Measurements from ENCODE around the gene C6orf47. TPM values are rescaled to one million over a fixed set of nuclear protein-coding genes. Genes with fewer than 3 reads are reported as not detected.

The C6orf47 gene
- total RNA-seq, 6 experiments from 2014 or later: 13.4 to 16.2 (median 14.9) TPM

DNA sequence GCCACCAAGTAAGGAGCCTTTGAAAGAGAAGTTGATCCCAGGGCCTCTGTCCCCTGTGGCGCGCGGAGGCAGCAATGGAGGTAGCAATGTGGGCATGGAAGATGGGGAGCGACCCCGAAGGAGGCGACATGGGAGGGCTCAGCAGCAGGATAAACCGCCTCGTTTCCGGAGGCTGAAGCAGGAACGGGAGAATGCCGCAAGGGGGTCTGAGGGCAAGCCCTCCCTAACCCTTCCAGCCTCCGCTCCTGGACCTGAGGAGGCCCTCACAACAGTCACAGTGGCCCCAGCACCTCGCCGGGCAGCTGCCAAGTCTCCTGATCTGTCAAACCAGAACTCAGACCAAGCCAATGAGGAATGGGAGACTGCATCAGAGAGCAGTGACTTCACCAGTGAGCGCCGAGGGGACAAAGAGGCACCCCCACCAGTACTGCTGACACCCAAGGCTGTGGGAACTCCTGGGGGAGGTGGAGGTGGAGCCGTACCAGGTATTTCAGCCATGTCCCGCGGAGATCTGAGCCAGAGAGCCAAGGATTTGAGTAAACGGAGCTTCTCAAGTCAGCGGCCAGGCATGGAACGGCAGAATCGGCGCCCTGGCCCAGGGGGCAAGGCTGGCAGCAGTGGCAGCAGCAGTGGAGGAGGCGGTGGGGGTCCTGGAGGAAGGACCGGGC, 28.2 kb downstream of the C6orf47 start:
- DNase-seq: no peak
- TF ChIP-seq, protein P1, sequence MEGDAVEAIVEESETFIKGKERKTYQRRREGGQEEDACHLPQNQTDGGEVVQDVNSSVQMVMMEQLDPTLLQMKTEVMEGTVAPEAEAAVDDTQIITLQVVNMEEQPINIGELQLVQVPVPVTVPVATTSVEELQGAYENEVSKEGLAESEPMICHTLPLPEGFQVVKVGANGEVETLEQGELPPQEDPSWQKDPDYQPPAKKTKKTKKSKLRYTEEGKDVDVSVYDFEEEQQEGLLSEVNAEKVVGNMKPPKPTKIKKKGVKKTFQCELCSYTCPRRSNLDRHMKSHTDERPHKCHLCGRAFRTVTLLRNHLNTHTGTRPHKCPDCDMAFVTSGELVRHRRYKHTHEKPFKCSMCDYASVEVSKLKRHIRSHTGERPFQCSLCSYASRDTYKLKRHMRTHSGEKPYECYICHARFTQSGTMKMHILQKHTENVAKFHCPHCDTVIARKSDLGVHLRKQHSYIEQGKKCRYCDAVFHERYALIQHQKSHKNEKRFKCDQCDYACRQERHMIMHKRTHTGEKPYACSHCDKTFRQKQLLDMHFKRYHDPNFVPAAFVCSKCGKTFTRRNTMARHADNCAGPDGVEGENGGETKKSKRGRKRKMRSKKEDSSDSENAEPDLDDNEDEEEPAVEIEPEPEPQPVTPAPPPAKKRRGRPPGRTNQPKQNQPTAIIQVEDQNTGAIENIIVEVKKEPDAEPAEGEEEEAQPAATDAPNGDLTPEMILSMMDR (IDR thresholded peaks at IDR 0.05): no peak
- no peaks in the 10 kb centered on the region for H3K9me3 Mint-ChIP-seq
- peak overlapping the region; percentile 90 for H3K27ac Mint-ChIP-seq
- H3K36me3 Mint-ChIP-seq (ENCODE audit: low read depth): peaks cover 57% of the 10 kb centered on the region
- H3K27me3 Mint-ChIP-seq (ENCODE audit: insufficient read depth): peaks cover 5% of the 10 kb centered on the region
- H3K4me1 Mint-ChIP-seq (ENCODE audit: low read depth): peaks cover 46% of the 10 kb centered on the region
- H3K4me3 Mint-ChIP-seq: peak overlapping the region; percentile 13; the same call in 1 of the 2 replicates

DNA sequence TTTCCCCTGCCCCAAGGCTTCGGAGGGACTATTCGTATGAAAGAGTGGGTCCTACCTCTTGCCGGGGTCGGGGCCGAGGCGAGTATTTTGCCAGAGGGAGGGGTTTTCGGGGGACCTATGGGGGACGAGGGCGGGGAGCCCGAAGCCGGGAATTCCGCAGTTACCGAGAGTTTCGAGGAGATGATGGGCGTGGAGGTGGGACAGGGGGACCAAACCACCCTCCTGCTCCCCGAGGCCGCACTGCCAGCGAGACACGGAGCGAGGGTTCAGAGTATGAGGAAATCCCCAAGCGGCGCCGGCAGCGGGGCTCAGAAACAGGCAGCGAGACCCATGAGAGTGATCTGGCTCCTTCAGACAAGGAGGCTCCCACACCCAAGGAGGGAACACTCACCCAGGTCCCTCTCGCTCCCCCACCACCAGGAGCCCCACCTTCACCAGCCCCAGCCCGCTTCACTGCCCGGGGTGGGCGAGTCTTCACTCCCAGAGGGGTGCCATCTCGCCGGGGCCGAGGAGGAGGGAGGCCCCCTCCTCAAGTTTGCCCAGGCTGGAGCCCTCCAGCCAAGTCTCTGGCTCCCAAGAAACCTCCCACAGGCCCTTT, 28.8 kb downstream of the C6orf47 start:
- DNase-seq: no peak
- peaks cover 5% of the 10 kb centered on the region for H3K27me3 Mint-ChIP-seq (ENCODE audit: insufficient read depth)
- H3K4me1 Mint-ChIP-seq (ENCODE audit: low read depth): peaks cover 40% of the 10 kb centered on the region
- peak overlapping the region; percentile 13; the same call in 1 of the 2 replicates for H3K4me3 Mint-ChIP-seq
- H3K9me3 Mint-ChIP-seq: no peaks in the 10 kb centered on the region
- H3K27ac Mint-ChIP-seq: no peak overlapping the region; the same call in 1 of the 2 replicates
- peaks cover 57% of the 10 kb centered on the region for H3K36me3 Mint-ChIP-seq (ENCODE audit: low read depth)
- TF ChIP-seq, protein P1 (IDR thresholded peaks at IDR 0.05): no peak

GRCh38 chr6:31631209-31631608, 29.4 kb downstream of the C6orf47 start:
- Mint-ChIP-seq H3K9me3 (no peaks in the 10 kb centered on the region), H3K27ac (peak overlapping the region; percentile 61), H3K4me1 (ENCODE audit: low read depth) (peaks cover 40% of the 10 kb centered on the region), H3K27me3 (ENCODE audit: insufficient read depth) (peaks cover 5% of the 10 kb centered on the region), H3K4me3 (no peak overlapping the region), H3K36me3 (ENCODE audit: low read depth) (peaks cover 57% of the 10 kb centered on the region)
- DNase-seq: no peak
- TF ChIP-seq, protein P1 (IDR thresholded peaks at IDR 0.05): no peak

- H3K9me3 Mint-ChIP-seq: no peaks in the 10 kb centered on the region
- no peak overlapping the region for H3K4me3 Mint-ChIP-seq
- H3K27me3 Mint-ChIP-seq (ENCODE audit: insufficient read depth): peaks cover 4% of the 10 kb centered on the region
- peak overlapping the region; percentile 61 for H3K27ac Mint-ChIP-seq
- TF ChIP-seq, protein P1 (IDR thresholded peaks at IDR 0.05): no peak
- H3K36me3 Mint-ChIP-seq (ENCODE audit: low read depth): peaks cover 56% of the 10 kb centered on the region
- H3K4me1 Mint-ChIP-seq (ENCODE audit: low read depth): peaks cover 34% of the 10 kb centered on the region
- DNase-seq: no peak
Measured at GRCh38 chr6:31630177-31630934, 30.2 kb downstream of the C6orf47 start.

DNA sequence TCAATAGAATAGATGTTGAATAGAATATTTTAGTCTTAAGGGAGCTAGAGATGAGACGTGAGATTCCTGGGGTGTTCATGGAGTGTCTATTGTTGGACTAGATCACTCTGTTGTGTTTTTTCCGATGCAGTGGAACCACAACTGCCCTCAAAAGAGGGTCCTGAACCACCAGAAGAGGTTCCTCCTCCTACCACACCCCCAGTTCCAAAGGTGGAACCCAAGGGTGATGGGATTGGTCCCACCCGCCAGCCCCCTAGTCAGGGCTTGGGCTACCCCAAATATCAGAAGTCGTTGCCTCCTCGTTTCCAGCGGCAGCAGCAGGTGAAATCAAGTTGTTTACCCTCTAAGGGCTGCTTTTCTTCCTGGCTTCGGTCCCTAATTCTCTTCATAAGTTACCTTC, 31.6 kb downstream of the C6orf47 start:
- no peak for DNase-seq
- peaks cover 55% of the 10 kb centered on the region for H3K36me3 Mint-ChIP-seq (ENCODE audit: low read depth)
- TF ChIP-seq, protein P1 (IDR thresholded peaks at IDR 0.05): no peak
- peaks cover 25% of the 10 kb centered on the region for H3K4me1 Mint-ChIP-seq (ENCODE audit: low read depth)
- no peak overlapping the region for H3K4me3 Mint-ChIP-seq
- H3K27me3 Mint-ChIP-seq (ENCODE audit: insufficient read depth): peaks cover 4% of the 10 kb centered on the region
- no peaks in the 10 kb centered on the region for H3K9me3 Mint-ChIP-seq
- no peak overlapping the region for H3K27ac Mint-ChIP-seq

Measured in HFFc6 (cell line).